HepG2 (cell line): ENCODE measurements around the gene PRKG1. TPM values are rescaled to one million over a fixed set of nuclear protein-coding genes. Genes with fewer than 3 reads are reported as not detected.
A peak's percentile ranks its signal among the peaks of the same experiment; 100 is the strongest.

ENCODE experiments used
- ATAC-seq: fragments of 200-7000 bp; cut with Tn5 transposase; 3 replicates; pipeline ENCODE4 v1.9.1; 2020; ENCODE audit warnings: mild to moderate bottlenecking, moderate library complexity
- BruUV-seq: library from RNA; stranded (reverse); fragments of 400-500 nt; replicated peaks from 2 replicates; lab custom pipeline; 2021; lab: Mats Ljungman, UMichigan
- CTCF ChIA-PET: fragments of 300-600 bp; formaldehyde crosslinking; extraction: SDS; loops from one replicate; lab custom pipeline; 2021; ENCODE audit warnings: low total read pairs, inconsistent platforms, low intra/inter-chr PET ratio; lab: Yijun Ruan, JAX
- POLR2A ChIA-PET: fragments of 350-600 bp; sonication (Branson Sonifier 250); formaldehyde crosslinking; loops from one replicate; lab custom pipeline; 2020; ENCODE audit warnings: antibody characterized with exemption, inconsistent platforms; lab: Yijun Ruan, JAX
- DNase-seq: peaks from one replicate; pipeline ENCODE4 v3.0.0-alpha.2; 2015; ENCODE audit warnings: low spot score
- FAIRE-seq: peaks from 3 replicates; lab custom pipeline; 2011; peaks lifted over from hg19 to GRCh38; lab: Jason Lieb, UNC
- H2AFZ ChIP-seq: one replicate; pipeline ENCODE4 v1.6.1; 2011; ENCODE audit warnings: low read length, inconsistent platforms
- H3K27ac ChIP-seq: fragments of 300-600 bp; 3 replicates; pipeline ENCODE4 v1.8.0; 2011; ENCODE audit warnings: mixed run types, mild to moderate bottlenecking, mixed read lengths, low read length, inconsistent platforms; ENCODE audit not compliant: insufficient read depth; ENCODE audit errors: extremely low read length
- H3K27me3 ChIP-seq, 2 experiments: fragments of 200-600 bp in 1 of 2; 2 replicates in 1 of 2; 3 replicates in 1 of 2; pipeline versions ENCODE4 v1.6.0 to v1.8.0; 2011; ENCODE audit warnings: low read length in 2 of 2, mild to moderate bottlenecking in 2 of 2, moderate library complexity in 2 of 2, inconsistent platforms in 1 of 2; ENCODE audit not compliant: insufficient read depth in 2 of 2, control insufficient read depth in 1 of 2
- H3K36me3 ChIP-seq, 2 experiments: fragments of 200-600 bp in 1 of 2; replicated peaks in 1 of 2; 2 replicates in 1 of 2; 3 replicates in 1 of 2; pipeline versions ENCODE4 v1.5.1 to v1.8.0; 2011; ENCODE audit warnings: low read length in 2 of 2, inconsistent platforms in 1 of 2; ENCODE audit not compliant: insufficient read depth in 2 of 2, control insufficient read depth in 1 of 2
- H3K4me1 ChIP-seq: 2 replicates; pipeline ENCODE4 v1.5.1; 2012; ENCODE audit warnings: low read length, inconsistent platforms; ENCODE audit not compliant: insufficient read depth
- H3K4me2 ChIP-seq: 2 replicates; pipeline ENCODE4 v1.6.0; 2011; ENCODE audit warnings: low read depth, low read length, inconsistent platforms
- H3K4me3 ChIP-seq, 3 experiments: fragments of 200-600 bp in 1 of 3; sonication (generic), shearing (Covaris generic) in 1 of 3; replicated peaks in 1 of 3; 2 replicates each; pipeline ENCODE4 v1.5.1; 2011 to 2016; ENCODE audit warnings: low read length in 3 of 3, inconsistent platforms in 2 of 3, low read depth in 2 of 3, mild to moderate bottlenecking in 2 of 3, control low read depth in 1 of 3, mixed read lengths in 1 of 3; ENCODE audit not compliant: insufficient read depth in 1 of 3
- H3K79me2 ChIP-seq: one replicate; pipeline ENCODE4 v1.6.1; 2011; ENCODE audit warnings: low read length, inconsistent platforms; ENCODE audit not compliant: insufficient read depth
- H3K9ac ChIP-seq: 2 replicates; pipeline ENCODE4 v1.6.0; 2011; ENCODE audit warnings: mild to moderate bottlenecking, low read depth, low read length, inconsistent platforms; ENCODE audit not compliant: insufficient read depth
- H3K9me3 ChIP-seq: 2 replicates; pipeline ENCODE4 v1.5.1; 2012; ENCODE audit warnings: mild to moderate bottlenecking, low read length
- H4K20me1 ChIP-seq: 2 replicates; pipeline ENCODE4 v1.6.0; 2011; ENCODE audit warnings: inconsistent platforms, mild to moderate bottlenecking, low read length, moderate library complexity; ENCODE audit not compliant: insufficient read depth
- ETV6 ChIP-seq: sonication (generic); formaldehyde crosslinking; conservative IDR thresholded peaks from 2 replicates; pipeline ENCODE4 v1.4.0; 2020; ENCODE audit warnings: missing genetic modification reagents
- GABPA ChIP-seq, 2 experiments: IDR thresholded peaks; 2 replicates each; pipeline ENCODE4 v1.6.1; 2011 to 2016; ENCODE audit warnings: low read depth in 2 of 2, low read length in 1 of 2, missing biosample characterization in 1 of 2, missing genetic modification characterization in 1 of 2
- MED13 ChIP-seq: sonication (generic); formaldehyde crosslinking; IDR thresholded peaks from 2 replicates; pipeline ENCODE4 v1.5.0; 2020; ENCODE audit warnings: missing genetic modification reagents
- PHF21A ChIP-seq: sonication (generic); formaldehyde crosslinking; IDR thresholded peaks from 2 replicates; pipeline ENCODE4 v1.5.0; 2020; ENCODE audit warnings: mild to moderate bottlenecking, missing genetic modification reagents
- SMARCC2 ChIP-seq: fragments of 450-650 bp; IDR thresholded peaks from 2 replicates; pipeline ENCODE4 v1.6.1; 2017; ENCODE audit warnings: antibody characterized with exemption, mild to moderate bottlenecking
- ZNF354B ChIP-seq: sonication (generic); formaldehyde crosslinking; IDR thresholded peaks from 2 replicates; pipeline ENCODE4 v1.8.0; 2022; ENCODE audit warnings: mild to moderate bottlenecking, missing genetic modification reagents
- ZNF629 ChIP-seq: sonication (generic); formaldehyde crosslinking; conservative IDR thresholded peaks from 2 replicates; pipeline ENCODE4 v1.5.0; 2020; ENCODE audit warnings: missing genetic modification reagents
- ZNF792 ChIP-seq: IDR thresholded peaks from 2 replicates; pipeline ENCODE4 v1.6.1; 2016
- ZNF839 ChIP-seq: sonication (generic); formaldehyde crosslinking; IDR thresholded peaks from 2 replicates; pipeline ENCODE4 v1.4.0; 2020; ENCODE audit warnings: missing genetic modification reagents, mild to moderate bottlenecking, borderline replicate concordance
- ZNF841 ChIP-seq: sonication (generic); formaldehyde crosslinking; IDR thresholded peaks from 2 replicates; pipeline ENCODE4 v1.8.1; 2023; ENCODE audit warnings: missing genetic modification reagents, borderline replicate concordance
- WGBS: methylation state at CpG from one replicate; pipeline ENCODE4 v1.1.6; 2017; ENCODE audit warnings: low lambda C conversion rate; 5-methylcytosine and 5-hydroxymethylcytosine counted together
- in situ Hi-C: cut with HindIII; loops from 2 replicates; pipeline ENCODE4 v1.10.0; 2017; ENCODE audit warnings: low pct_unique_long_range_greater_than_20kb; ENCODE audit not compliant: extremely low pct_ligation_motif_present
- intact Hi-C: fragments of 100-400 bp; cut with micrococcal nuclease; formaldehyde crosslinking; loops from one replicate; pipeline ENCODE4 v1.10.0; 2022; ENCODE audit not compliant: unreplicated experiment
- polyA plus RNA-seq, 8 experiments: library from polyadenylated mRNA; depleted of rRNA in 3 of 8; stranded (reverse) in 7 of 8; unstranded in 1 of 8; fragments of >200 nt; fragmentation: Illumina TruSeq in 4 of 8; extraction: Trizol in 4 of 8; gene quantifications; 2 replicates each; pipeline versions ENCODE4 v1.2.1 to v1.2.3, GENCODE V29; 2011 to 2016; ENCODE audit warnings: low read depth in 4 of 8, missing spikeins in 1 of 8, mixed read lengths in 1 of 8; ENCODE audit not compliant: insufficient read depth in 1 of 8
- total RNA-seq, 5 experiments: library from RNA; depleted of rRNA; stranded (reverse); fragments of >200 nt; fragmentation: Illumina TruSeq; extraction: Trizol; gene quantifications; 2 replicates each; pipeline ENCODE4 v1.2.3, GENCODE V29; 2016; ENCODE audit warnings: low read depth in 1 of 5
- TF ChIP-seq, protein P1 (sequence below): sonication (generic); formaldehyde crosslinking; IDR thresholded peaks from 2 replicates; pipeline ENCODE4 v1.4.0; 2020; ENCODE audit warnings: mild to moderate bottlenecking, low read depth, missing genetic modification reagents
- TF ChIP-seq, protein P2 (sequence below): sonication (generic); formaldehyde crosslinking; IDR thresholded peaks from 2 replicates; pipeline ENCODE4 v1.4.0; 2020; ENCODE audit warnings: missing genetic modification reagents, borderline replicate concordance
- TF ChIP-seq, protein P3 (sequence below): IDR thresholded peaks from 2 replicates; pipeline ENCODE4 v1.6.1; 2012; ENCODE audit warnings: low read depth, low read length, improper control_type of control experiment

The PRKG1 gene
- total and polyA plus RNA-seq, 2 of the 13 experiments (the other 11 are each of a cell fraction or from before 2014, with no cell fraction given) = 0.01 TPM; not detected in 1

DNA sequence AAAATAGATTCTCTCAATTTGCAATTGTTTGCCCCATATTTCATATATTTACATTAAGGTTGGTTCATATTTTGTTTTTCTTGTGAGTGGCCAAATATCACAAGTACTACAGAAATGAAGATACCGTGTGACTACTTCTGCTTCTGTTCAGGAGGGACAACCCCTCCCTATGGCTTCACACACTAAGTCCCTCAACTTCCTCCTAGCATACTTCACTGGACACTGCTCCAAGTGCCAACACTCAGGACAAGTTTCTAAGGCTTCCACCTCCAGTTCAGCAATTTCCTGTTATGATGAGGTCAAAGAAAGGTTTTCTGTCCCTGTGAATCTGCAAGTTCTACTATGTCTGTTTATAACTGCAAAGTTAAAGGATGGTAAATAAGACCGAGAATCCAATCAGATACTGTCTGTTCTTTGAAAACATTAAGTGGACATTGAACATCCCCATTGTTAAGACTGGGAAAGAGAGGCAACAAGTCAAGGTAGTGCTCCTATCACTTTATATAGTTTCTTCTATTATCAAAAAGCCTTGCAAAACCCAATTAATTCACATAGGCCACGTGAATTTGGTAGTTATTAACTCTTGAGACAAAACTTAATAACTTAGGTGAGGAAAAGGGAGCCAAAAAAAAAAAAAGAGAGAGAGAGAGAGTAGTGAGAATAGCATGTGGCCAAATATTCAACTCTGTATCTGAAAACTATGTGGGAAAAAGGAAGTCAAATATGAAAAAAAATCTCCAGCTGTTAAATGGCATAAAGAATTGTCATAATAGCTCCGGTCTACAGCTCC lies 1158.5 kb downstream of the PRKG1 start:
- FAIRE-seq = peak; percentile 34
- Histone ChIP-seq H3K4me2 (peak overlapping the region; percentile 43), H3K4me1 (peaks cover 9% of the 10 kb centered on the region), H3K79me2 (no peaks in the 10 kb centered on the region), H3K4me3 (peak overlapping the region in 2 of 3 experiments; percentile 7 to 8; a peak in 2 of 6 replicates), H3K27me3 (no peaks in the 10 kb centered on the region), H3K27ac (no peak overlapping the region), H3K36me3 (no peaks in the 10 kb centered on the region), H4K20me1 (no peaks in the 10 kb centered on the region), H3K9ac (no peak overlapping the region), H2AFZ (peak overlapping the region; percentile 55), H3K9me3 (no peaks in the 10 kb centered on the region)
- POLR2A ChIA-PET = no interaction called here
- no TSS peak for BruUV-seq
- peak; percentile 71 for ATAC-seq
- WGBS = 36% methylated on average over 4 of the region's 4 CpGs
- intact Hi-C loops (no loop called here), in situ Hi-C loops (no loop called here)
- peak; percentile 7 for DNase-seq
- CTCF ChIA-PET = no interaction called here
- no peak for TF ChIP-seq GABPA (IDR thresholded peaks at IDR 0.05; ENCODE audit: low read depth, low read length)
- TF ChIP-seq GABPA (CRISPR knock-in tag; IDR thresholded peaks at IDR 0.05; ENCODE audit: low read depth) = 0 out of 2 replicates have a peak, but pooled peaks have one; percentile 15
- TF ChIP-seq MED13 = no peak
- peak; percentile 48 for TF ChIP-seq ZNF629
- TF ChIP-seq PHF21A = no peak
- TF ChIP-seq ETV6 (CRISPR knock-in tag) = no peak
- no peak for TF ChIP-seq ZNF354B (CRISPR knock-in tag)
- TF ChIP-seq, protein P1, sequence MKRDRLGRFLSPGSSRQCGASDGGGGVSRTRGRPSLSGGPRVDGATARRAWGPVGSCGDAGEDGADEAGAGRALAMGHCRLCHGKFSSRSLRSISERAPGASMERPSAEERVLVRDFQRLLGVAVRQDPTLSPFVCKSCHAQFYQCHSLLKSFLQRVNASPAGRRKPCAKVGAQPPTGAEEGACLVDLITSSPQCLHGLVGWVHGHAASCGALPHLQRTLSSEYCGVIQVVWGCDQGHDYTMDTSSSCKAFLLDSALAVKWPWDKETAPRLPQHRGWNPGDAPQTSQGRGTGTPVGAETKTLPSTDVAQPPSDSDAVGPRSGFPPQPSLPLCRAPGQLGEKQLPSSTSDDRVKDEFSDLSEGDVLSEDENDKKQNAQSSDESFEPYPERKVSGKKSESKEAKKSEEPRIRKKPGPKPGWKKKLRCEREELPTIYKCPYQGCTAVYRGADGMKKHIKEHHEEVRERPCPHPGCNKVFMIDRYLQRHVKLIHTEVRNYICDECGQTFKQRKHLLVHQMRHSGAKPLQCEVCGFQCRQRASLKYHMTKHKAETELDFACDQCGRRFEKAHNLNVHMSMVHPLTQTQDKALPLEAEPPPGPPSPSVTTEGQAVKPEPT = no peak
- TF ChIP-seq, protein P2, sequence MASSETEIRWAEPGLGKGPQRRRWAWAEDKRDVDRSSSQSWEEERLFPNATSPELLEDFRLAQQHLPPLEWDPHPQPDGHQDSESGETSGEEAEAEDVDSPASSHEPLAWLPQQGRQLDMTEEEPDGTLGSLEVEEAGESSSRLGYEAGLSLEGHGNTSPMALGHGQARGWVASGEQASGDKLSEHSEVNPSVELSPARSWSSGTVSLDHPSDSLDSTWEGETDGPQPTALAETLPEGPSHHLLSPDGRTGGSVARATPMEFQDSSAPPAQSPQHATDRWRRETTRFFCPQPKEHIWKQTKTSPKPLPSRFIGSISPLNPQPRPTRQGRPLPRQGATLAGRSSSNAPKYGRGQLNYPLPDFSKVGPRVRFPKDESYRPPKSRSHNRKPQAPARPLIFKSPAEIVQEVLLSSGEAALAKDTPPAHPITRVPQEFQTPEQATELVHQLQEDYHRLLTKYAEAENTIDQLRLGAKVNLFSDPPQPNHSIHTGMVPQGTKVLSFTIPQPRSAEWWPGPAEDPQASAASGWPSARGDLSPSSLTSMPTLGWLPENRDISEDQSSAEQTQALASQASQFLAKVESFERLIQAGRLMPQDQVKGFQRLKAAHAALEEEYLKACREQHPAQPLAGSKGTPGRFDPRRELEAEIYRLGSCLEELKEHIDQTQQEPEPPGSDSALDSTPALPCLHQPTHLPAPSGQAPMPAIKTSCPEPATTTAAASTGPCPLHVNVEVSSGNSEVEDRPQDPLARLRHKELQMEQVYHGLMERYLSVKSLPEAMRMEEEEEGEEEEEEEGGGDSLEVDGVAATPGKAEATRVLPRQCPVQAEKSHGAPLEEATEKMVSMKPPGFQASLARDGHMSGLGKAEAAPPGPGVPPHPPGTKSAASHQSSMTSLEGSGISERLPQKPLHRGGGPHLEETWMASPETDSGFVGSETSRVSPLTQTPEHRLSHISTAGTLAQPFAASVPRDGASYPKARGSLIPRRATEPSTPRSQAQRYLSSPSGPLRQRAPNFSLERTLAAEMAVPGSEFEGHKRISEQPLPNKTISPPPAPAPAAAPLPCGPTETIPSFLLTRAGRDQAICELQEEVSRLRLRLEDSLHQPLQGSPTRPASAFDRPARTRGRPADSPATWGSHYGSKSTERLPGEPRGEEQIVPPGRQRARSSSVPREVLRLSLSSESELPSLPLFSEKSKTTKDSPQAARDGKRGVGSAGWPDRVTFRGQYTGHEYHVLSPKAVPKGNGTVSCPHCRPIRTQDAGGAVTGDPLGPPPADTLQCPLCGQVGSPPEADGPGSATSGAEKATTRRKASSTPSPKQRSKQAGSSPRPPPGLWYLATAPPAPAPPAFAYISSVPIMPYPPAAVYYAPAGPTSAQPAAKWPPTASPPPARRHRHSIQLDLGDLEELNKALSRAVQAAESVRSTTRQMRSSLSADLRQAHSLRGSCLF (CRISPR knock-in tag) = no peak
- no peak for TF ChIP-seq ZNF839 (CRISPR knock-in tag)
- TF ChIP-seq ZNF841 (CRISPR knock-in tag) = no peak
- TF ChIP-seq, protein P3, sequence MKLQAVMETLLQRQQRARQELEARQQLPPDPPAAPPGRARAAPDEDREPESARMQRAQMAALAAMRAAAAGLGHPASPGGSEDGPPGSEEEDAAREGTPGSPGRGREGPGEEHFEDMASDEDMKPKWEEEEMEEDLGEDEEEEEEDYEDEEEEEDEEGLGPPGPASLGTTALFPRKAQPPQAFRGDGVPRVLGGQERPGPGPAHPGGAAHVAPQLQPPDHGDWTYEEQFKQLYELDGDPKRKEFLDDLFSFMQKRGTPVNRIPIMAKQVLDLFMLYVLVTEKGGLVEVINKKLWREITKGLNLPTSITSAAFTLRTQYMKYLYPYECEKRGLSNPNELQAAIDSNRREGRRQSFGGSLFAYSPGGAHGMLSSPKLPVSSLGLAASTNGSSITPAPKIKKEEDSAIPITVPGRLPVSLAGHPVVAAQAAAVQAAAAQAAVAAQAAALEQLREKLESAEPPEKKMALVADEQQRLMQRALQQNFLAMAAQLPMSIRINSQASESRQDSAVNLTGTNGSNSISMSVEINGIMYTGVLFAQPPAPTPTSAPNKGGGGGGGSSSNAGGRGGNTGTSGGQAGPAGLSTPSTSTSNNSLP = no peak
- no peak for TF ChIP-seq ZNF792 (CRISPR knock-in tag)
- TF ChIP-seq SMARCC2 = no peak
